ENCODE data around the gene MAGEA11.
"Not testable (repeated sequence)": the region's sequence is repeated elsewhere in the genome, so short reads cannot be mapped to it uniquely, and the experiment has no call there.

Gene MAGEA11, protein sequence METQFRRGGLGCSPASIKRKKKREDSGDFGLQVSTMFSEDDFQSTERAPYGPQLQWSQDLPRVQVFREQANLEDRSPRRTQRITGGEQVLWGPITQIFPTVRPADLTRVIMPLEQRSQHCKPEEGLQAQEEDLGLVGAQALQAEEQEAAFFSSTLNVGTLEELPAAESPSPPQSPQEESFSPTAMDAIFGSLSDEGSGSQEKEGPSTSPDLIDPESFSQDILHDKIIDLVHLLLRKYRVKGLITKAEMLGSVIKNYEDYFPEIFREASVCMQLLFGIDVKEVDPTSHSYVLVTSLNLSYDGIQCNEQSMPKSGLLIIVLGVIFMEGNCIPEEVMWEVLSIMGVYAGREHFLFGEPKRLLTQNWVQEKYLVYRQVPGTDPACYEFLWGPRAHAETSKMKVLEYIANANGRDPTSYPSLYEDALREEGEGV

GRCh38 chrX:149711545-149712236 lies at the start of gene MAGEA11:
Gene MAGEA11 (plus strand): TSS chrX:149712060. CDS start chrX:149713160, 1,100 bp downstream.
- FAIRE-seq: no peak

GRCh38 chrX:149675088-149675487 lies 36.8 kb upstream of the MAGEA11 start:
- FAIRE-seq: not testable (repeated sequence)

DNA sequence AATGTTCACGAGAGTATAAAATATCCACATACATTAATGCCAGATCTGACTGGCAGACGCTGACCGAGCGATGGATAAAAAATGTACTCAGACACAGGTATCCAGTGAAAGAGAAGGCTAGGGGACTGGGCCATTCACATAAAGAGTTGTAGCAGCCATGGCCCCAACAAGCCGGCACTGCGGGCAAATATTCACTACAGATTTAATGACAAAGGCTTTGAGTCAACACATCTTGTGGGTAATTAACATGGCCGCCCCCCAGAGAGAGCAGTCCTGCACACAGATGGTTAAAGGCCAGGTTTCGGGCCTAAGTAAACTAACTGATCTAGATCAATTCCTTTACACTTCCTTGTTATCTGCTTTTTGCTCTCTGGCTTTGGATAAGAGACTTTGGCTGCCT lies 36.3 kb upstream of the MAGEA11 start:
- not testable (repeated sequence) for FAIRE-seq

DNA sequence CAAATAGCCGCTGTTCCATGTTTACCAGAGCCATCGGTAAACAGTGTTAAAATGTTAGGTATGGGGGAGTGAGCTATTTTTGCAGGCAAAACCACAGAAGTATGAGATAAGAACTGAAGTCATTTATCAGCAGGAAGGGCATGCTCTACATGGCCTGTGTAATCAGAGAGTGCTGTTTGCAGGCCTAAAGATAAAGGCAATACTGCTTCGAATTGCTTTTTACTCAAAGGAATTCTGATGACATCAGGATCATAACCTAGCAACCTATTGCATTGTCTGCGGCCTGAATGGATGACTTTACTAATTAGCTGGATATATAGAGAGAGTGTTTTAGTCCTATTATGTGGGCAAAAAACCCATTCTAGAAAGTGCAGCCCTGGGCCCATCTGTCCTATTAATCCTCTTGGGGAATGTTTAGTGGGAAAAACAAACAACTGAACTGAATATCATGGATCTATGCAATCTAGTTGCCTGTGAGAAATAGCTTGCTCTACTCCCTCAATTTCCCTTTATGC lies 32.6 kb upstream of the MAGEA11 start:
- not testable (repeated sequence) for FAIRE-seq

DNA sequence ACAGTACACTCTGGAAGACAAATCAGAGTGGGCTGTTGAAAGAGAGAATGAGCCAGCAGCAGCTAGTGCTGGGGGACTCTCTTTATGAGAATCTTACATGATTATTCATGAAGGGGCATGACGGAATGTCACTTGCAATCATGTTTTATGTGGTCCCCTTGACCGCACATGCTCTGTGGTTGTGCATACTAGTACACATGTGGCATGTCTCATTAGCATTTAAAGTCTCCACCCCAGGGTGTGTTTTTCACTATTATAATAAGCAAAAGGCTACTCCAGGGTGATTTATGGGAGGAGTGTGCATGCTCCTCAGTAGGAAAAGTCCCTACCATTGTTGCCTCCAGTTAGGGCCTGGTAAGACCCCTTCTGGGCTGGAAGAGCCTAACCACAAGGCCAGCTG lies 30.7 kb upstream of the MAGEA11 start:
- FAIRE-seq: no peak

- FAIRE-seq: no peak
These were observed 29.8 kb upstream of the MAGEA11 start for GRCh38 chrX:149682031-149682430.

DNA sequence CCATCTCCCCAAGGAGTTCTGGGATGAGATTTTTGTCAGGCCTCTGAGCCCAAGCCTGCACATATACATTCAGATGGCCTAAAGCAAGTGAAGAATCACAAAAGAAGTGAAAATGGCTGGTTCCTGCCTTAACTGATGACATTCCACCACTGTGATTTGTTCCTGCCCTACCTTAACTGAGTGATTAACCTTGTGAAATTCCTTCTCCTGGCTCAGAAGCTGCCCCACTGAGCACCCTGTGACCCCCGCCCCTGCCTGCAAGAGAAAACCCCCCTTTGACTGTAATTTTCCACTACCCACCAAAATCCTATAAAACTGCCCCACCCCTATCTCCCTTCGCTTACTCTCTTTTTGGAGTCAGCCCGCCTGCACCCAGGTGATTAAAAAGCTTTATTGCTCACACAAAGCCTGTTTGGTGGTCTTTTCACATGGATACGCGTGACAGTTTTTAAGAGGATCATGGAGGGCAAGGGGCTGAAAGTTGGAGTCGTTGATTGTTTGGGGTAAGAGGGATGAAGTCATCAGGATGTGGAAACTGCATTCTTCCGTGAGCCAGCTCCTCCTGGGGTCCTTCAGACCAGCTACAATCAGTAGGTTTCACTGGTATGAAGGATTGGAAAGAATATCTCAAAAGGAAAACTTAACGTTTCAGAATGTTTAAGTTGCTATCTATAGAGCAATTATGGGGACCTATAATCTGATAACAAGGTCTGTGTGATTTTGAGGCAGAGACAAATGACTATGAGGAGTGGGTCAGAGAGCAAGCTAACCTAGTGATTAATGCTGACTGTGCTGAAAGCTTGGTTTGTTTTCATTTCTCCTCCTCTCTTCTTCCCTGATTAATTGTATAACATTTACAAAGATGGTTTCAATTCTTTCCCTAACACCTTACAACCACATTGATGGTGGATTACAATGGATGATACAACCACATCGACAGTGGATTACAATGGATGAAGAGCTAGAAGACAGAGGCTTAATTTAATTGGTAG lies 28.6 kb upstream of the MAGEA11 start:
- no peak for FAIRE-seq

DNA sequence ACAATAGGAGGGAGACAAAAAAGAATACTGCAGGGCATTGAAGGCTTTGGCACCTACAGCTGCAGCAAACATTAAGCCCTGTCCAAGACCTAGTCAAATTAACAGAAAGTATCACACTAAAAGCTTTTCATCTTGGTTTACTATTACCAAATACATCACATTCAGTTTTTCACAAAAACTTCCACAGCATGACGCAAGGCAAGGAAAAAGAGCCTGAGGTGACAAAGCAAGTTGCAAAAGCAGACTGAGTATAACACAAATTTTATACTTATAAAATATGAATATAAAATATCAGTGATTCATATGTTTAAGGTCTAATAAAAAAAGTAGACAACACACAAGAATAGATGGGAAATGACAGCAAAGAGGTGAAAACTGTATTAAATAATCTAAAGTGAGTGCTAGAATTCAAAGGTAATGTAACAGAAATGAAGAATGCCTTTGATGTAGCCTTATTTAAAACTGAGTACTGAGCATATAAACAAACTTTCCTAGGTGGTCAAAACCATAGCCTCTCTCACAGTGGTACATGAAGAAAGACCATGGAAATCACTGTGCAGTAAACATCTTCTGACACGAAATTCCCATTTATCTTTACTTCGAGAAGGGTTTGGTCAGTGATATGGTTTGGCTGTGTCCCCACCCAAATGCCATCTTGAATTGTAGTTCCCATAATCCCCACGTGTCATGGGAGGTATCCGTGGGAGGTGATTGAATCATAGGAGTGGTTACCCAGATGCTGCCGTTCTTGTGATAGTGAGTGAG lies 27.7 kb upstream of the MAGEA11 start:
- no peak for FAIRE-seq

- FAIRE-seq: no peak
These were observed 23.9 kb upstream of the MAGEA11 start for GRCh38 chrX:149687991-149688390.

DNA sequence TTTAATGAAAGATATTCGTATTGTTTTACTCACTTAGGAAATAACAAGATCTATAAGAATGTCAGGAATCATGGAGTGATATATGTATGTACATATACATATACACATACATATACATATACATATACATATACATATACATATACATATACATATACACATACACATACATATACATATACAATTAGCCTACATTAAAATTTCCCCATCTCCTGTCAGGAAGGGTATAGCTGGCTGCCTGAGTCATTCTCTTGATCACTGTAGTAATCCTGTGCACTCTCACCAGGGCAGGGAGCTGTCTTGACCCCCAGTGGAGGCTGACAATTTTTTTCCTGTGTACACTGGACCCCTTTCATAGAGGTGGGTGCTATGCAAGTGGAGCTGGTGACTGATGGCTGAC lies 23.3 kb upstream of the MAGEA11 start:
- no peak for FAIRE-seq

GRCh38 chrX:149691794-149692193 lies 20.1 kb upstream of the MAGEA11 start:
- FAIRE-seq: no peak

DNA sequence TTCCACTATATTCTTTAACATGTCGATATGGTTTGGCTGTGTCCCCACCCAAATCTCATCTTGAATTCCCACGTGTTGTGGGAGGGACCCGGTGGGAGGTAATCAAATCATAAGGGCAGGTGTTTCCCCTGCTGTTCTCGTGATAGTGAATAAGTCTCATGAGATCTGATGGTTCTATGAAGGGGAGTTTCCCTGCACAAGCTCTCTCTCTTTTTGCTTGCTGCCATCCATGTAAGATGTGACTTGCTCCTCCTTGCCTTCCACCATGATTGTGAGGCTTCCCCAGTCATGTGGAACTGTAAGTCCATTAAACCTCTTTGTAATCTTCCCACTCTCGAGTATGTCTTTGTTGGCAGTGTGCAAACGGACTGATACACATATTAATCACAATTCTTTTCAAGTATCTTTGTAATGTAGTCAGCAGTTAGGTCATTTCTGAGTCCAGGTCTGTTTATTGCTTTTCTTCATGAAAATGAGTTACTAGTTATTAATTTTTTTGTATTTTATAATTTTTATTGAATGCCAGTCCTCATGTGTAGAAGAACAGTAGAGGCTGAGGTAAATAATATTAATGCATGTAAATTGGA lies 19.1 kb upstream of the MAGEA11 start:
- not testable (repeated sequence) for FAIRE-seq

- no peak for FAIRE-seq
These were observed 12.1 kb upstream of the MAGEA11 start for GRCh38 chrX:149699761-149700160.

- no peak for FAIRE-seq
These were observed 7.2 kb upstream of the MAGEA11 start for GRCh38 chrX:149704664-149705063.

- FAIRE-seq: no peak
These were observed 4.5 kb upstream of the MAGEA11 start for GRCh38 chrX:149707147-149707901.

- FAIRE-seq: no peak
These were observed 971 bp downstream of the MAGEA11 start for GRCh38 chrX:149712831-149713230.

DNA sequence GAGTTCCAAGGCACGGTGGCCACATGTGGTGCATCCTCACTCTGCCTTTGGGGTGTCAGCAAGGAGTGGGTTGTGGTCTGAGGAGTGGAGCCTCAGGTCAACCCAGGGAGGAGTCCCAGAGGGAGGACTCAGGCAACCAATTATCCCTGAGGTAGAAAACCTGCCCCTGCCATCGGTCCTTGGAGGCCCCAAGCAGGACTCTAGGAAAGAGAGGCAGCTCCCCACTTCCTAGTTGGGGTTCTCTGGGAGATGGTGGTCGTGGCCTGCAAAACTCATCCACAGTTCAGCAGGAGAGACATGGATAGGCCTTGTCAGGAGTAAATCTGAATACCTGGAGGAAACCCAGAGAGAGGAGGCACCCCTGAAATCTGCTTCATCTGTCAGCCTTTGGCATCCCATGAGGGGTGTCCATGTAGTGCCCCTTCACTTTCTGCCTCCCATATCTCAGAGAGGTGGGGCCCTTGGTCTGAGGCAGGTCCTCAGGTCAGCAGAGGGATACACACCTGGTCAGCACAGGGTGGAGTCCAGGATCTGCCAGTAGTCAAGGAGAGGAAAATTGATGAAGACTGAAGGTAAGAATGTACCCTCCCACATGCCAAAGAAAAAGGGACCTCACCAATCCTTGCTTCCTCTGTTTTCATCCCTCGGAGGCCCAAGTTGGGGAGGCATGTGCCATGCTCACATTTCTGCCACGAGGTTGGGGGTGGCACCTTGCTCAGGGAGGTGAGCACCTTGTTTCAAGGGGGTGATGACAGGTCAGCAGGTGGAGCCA lies 1.6 kb downstream of the MAGEA11 start:
- FAIRE-seq: no peak

DNA sequence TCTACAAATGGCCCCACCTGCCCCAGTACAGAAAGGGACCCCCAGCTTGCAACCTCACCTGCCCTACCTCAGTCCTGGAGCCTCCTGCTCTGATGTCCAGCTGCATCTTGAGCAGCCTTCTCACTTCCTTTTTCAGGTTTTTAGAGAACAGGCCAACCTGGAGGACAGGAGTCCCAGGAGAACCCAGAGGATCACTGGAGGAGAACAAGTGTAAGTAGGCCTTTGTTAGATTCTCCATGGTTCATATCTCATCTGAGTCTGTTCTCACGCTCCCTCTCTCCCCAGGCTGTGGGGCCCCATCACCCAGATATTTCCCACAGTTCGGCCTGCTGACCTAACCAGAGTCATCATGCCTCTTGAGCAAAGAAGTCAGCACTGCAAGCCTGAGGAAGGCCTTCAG lies 3.6 kb downstream of the MAGEA11 start:
- FAIRE-seq: no peak

GRCh38 chrX:149716632-149717031 lies 4.8 kb downstream of the MAGEA11 start:
- FAIRE-seq: no peak

DNA sequence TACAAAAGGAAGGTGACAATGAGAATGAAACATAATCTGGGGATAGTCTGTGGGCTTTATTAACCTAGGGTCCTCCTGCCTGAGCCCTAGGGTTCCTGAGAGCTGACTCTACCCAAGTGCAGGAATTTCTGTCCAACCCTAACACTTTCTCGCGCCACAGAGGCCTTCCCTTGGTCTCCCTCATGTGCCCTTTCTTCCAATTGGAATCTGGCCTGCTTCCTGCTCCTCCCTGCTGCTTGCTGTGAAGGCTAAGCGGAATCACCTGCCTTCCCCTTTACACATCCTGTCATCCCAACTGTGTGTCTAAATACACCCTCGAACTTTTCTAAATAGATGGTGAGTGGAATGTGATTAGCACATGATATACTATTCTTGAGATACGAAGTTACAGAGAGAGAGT lies 5.9 kb downstream of the MAGEA11 start:
- no peak for FAIRE-seq
